Stimulated activated CD4-positive, alpha-beta T cell treated with anti-CD3 and anti-CD28 coated beads, TNF-alpha, amount 100 ng/mL, for 48 hours (primary cell): ENCODE results near the gene SPEG.

ENCODE experiments used
- DNase-seq, 3 donors: peaks; one replicate each; pipeline ENCODE4 v3.0.0-alpha.2; 2020; ENCODE audit warnings: low read depth in 3 of 3

Gene SPEG

GRCh38 chr2:219443697-219444023 is 9.0 kb downstream of the SPEG start:
- no peak for DNase-seq

GRCh38 chr2:219444566-219445091 is 10.0 kb downstream of the SPEG start:
- no peak for DNase-seq

- no peak for DNase-seq
These were observed 10.6 kb downstream of the SPEG start for GRCh38 chr2:219445220-219445640.

DNA sequence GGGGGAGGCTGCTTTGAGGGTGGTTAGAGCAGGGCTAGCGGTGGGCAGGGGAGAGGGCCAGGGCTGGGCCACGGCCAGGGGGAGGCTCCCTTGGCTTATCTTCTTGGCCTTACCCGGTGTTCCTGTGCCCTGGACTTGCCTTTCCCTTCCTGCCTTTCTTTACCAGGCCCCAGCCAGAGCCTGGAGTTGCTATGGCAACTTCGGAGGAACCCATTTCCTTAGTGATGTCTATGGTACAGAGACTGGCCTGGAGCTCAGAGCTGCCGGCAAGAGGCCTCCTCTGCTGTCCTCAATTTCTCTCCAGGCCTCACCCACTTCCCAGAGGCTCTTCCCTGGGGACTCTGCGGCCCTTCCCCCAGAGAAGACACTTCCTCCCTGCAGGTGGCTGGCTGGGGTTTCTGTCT is 11.5 kb downstream of the SPEG start:
- no peak for DNase-seq

GRCh38 chr2:219446689-219447088 is 12.0 kb downstream of the SPEG start:
- no peak for DNase-seq

DNA sequence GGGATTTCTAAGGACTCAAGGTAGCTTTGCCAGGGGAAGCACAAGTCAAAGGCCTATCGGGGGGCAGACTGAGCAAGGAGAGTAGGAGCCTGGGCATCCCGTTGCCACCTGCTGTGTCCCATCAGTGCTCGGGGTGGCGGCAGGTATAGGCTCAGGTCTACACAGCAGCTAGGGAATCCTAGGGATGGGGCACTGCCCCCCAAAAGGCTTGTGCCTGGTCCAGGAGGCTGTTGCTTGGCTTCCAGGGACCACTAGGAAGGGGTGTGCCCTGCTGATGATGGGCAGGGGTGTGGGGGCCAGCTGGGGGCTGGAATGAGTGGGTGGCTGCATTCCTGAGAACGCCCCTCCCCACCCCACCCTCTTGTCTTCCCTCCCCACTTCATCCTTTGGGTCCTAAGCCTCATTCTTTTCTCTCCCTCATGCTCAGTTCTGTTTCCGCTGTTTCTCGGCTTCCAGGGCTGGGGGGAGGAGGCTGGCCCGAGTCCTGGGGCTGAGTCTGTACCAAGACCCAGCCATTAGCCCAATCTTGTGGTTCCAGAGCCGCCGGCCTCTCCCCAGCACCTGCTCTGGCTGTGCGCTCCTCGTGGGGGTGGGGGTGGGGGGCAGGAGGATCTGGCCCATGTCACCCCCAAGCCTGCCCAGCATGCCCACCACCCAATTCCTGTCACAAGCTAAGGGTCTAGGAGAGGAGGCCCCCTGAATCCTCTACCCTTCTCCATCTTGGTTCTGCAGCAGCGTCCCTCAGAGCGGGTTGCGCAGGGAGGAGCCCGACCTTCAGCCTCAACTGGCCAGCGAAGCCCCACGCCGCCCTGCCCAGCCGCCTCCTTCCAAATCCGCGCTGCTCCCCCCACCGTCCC is 12.8 kb downstream of the SPEG start:
- no peak for DNase-seq

- DNase-seq = no peak
These were observed 13.6 kb downstream of the SPEG start for GRCh38 chr2:219448099-219448775.

DNA sequence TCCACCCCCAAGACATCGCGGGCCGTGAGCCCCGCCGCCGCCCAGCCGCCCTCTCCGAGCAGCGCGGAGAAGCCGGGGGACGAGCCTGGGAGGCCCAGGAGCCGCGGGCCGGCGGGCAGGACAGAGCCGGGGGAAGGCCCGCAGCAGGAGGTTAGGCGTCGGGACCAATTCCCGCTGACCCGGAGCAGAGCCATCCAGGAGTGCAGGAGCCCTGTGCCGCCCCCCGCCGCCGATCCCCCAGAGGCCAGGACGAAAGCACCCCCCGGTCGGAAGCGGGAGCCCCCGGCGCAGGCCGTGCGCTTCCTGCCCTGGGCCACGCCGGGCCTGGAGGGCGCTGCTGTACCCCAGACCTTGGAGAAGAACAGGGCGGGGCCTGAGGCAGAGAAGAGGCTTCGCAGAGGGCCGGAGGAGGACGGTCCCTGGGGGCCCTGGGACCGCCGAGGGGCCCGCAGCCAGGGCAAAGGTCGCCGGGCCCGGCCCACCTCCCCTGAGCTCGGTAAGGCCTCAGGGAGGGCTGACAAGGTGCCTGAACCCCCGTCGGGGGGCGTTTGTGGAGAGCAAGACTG is 14.2 kb downstream of the SPEG start:
- DNase-seq = no peak

DNA sequence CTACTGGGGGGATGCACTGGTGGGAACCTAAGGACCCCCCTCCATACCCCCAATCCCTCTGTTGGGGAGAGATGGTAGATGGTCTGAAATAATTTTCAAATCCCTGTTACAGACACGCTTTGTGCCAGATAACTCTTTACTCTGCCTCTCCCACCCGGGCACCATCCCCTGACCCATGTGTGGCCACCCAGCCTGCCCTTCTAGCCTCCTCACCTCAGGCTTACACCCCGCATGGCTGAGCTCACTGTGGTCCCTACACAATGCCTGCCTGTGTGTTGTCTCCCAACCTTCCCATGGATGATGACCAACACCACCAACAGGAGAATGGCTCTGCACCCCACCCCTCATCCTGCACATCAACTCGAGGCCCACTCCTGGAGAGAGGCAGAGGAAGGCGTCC is 15.0 kb downstream of the SPEG start:
- DNase-seq = no peak

GRCh38 chr2:219451661-219452360 is 17.2 kb downstream of the SPEG start:
- DNase-seq = no peak

DNA sequence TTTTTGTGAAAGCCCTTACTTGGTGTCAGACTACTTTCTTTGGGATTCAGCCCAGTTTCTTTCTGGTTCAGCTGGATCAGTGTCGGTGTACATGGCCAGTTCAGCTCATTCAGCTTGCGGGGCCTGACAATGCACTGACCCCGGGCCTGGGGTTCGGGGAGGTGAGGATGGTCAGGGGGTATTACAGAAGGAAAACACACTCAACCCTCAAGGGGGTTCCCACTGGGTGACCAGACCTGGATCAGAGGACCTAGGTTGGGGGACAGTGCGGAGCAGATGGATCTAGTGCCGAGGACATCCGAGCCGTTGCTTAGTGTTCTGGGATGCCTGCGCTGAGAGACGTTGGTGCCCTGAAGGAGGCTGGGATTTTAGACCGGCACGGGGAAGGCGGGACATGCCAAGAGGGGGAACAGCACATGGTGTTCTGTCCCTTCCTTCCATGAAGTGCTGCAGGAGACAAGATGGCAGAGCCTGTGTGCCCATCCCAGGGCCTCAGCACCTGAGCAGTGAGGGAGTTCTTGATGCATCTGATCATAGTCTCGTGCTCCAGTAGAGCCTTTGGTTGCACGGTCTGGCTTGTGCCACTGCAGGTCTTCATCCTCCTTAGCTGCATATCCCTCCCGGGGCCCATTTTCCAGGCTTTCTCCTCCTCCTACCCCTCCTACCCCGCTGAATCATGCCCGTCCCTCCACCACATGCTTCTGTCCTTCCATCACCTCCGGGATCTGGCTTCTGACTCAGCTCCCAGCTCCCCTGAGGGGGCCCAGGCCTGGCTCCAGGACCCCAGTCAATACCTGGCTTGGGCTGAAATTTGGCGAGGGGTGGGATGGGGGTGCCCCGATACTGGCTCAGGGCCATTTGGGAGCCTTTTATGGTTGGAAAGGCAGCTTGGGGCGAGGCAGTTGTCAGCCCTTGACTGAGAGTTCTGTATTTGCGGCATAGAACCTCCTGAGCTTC is 18.0 kb downstream of the SPEG start:
- DNase-seq = no peak

GRCh38 chr2:219453671-219454590 is 19.3 kb downstream of the SPEG start:
- DNase-seq = no peak

DNA sequence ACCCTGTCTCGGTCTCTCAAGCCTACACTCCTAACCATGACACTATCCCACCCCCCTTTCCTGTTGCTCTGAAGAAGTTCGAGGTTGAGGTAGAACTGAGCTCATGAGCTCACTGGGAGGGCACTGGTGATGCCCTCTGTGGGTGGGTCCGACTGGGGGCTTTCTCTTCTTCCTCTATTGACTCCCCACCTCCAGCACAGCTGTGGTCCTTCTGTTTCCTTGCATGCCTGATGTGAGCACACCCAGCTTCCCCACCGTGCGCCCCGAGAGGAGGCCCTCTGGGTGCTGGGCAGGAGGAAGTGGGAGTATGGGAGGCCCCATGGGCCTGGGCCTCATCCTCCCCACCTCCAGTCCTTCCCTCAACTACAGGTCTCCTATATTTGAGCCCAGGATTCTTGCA is 20.9 kb downstream of the SPEG start:
- DNase-seq = no peak

- DNase-seq = no peak
These were observed 23.2 kb downstream of the SPEG start for GRCh38 chr2:219457784-219458369.

DNA sequence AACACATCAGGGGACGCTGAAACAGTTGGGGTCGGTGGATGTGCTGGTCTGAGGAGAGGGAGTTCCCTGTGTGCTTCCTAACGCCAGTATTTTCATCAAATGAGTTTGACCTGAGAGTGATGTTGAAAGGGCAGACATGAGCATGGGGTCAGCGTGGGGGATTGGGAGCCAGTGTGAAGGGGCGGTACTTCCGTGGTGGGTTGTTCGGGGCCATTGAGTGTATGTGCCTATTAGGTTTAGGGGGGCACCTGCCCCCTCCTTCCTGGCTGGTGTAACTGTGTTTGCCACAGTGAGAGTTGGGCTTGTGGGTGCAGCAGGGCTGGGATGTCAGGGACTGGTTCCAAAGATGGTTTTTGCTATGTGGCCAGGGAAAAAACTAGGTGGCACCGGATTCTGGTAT is 24.4 kb downstream of the SPEG start:
- DNase-seq = no peak

- DNase-seq = peak in 2 of 3 donors; percentile 21 to 32
These were observed 25.0 kb downstream of the SPEG start for GRCh38 chr2:219459460-219460311.

DNA sequence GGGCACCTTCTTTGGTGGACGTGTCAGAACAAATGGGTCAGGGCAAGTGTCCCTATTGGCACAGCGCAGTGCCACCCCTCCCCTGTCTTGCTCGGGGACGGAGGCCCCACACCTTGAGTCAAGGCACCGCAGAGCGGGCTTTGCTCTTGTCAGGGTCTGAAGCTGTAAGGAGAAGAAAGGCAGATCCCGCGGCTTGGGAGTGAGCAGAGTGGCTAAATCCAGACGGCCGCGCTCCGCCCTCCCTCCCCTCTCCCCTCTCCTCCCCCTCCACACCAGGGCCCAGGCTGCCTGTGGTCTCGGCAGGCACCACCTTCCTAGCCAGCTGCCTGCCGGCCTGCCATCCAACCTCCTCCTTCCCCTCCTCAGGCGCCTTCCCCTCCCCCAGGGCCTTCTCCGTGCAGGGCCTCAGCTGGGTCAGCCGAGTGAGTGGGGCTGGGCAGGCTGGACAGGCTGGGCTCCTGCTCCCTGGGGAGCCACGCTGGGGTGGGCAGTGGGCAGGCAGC is 25.8 kb downstream of the SPEG start:
- DNase-seq = no peak

DNA sequence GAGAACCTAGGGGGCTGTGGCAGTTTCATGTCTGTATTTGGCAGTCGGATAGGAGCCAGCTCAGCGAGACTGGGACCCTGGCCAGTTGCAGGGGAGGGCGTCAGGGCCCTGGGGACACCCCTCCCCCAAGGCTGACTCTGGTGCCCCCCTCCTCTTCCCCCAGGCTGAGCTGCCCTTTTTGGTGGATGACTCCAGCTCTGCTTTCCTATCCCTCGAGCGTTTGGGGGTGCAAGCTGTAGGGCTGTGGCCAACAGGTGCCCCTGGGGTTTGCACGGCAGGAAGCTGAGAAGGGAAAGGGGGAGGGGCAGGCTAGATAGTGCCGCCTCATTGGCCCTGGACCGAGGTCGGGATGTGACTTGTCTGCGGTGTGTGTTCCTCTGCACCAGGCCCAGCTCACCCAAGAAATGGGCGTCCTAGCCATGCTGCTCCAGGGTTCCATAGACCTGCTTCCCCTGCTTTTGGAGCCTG is 26.4 kb downstream of the SPEG start:
- no peak for DNase-seq
